ENCODE measurements around the gene CARF.
"Not testable (repeated sequence)": the region's sequence is repeated elsewhere in the genome, so short reads cannot be mapped to it uniquely, and the experiment has no call there.

Gene CARF, protein sequence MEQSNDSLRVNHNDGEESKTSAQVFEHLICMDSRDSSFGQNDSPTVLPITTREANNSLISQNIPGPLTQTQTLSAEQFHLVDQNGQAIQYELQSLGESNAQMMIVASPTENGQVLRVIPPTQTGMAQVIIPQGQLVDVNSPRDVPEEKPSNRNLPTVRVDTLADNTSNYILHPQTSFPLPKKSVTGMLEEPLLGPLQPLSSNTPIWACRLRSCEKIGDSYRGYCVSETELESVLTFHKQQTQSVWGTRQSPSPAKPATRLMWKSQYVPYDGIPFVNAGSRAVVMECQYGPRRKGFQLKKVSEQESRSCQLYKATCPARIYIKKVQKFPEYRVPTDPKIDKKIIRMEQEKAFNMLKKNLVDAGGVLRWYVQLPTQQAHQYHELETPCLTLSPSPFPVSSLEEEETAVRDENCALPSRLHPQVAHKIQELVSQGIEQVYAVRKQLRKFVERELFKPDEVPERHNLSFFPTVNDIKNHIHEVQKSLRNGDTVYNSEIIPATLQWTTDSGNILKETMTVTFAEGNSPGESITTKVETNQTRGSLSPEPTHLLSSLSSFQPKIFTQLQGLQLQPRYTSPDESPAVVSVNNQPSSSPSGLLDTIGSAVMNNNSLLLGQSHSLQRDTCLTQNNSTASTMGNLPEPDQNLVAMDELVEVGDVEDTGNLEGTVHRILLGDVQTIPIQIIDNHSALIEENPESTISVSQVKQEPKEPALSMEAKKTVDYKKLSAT

DNA sequence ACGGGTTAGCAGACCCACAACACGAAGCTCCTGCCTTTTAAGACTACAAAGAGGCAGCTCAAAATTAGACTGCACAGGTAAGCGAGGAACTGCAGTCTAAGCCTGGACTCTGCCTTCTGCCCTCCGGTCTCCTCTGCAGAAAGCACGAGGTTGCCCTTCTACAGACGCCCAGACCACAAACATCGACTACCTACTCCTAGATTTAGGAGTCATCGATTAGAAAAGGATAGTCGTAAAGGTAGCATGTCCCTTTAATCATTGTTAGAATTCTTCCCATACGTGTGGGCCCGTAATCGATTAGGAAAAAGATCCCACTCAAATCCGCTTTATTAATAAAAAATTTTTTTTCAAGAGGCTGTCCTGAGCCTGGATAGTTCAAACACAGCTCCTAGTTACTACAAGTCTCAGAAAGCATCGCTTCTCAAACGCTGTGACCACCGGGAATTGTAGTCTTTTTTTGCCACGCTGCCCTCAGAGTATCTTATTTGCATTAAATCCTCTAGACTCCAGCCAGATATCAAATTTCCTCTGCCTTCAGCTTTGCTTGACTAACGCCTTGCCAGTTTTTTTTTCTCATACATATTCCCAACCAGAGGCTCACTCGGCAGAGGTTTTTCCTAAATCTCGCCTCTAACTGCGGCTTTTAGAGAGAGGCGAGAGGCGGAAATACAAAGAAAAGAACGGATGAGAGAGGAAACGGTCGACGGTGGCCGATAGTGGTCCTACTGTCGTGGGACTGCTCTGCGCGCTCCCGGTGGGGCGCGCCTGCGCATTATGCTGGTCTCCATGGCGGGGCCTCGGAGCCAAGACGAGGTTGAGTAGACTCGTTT is at the start of gene CARF, which contains the start of gene WDR12:
TSS of gene CARF (plus strand) at position 764 of the 830 bp plus-strand sequence. CDS start 29,628 bp downstream, outside the sequence.
TSS of gene WDR12 (minus strand) at position 162 of the 830 bp plus-strand sequence. CDS start 197 bp downstream, outside the sequence.
- no peaks in the 10 kb centered on the region for H3K27me3 ChIP-seq (ENCODE audit: control insufficient read depth in 1 of 2, insufficient read depth in 2 of 2, low read length in 2 of 2)
- H3K4me3 ChIP-seq (ENCODE audit: low read length in 2 of 2), result peak within 1 kb of the TSS; percentile 99 to 100
- H3K4me1 ChIP-seq (ENCODE audit: control insufficient read depth, insufficient read depth, low read length), result peaks cover 6% of the 10 kb centered on the region
- H3K9me3 ChIP-seq (ENCODE audit: control insufficient read depth in 2 of 2, low read length in 2 of 2), result no peaks in the 10 kb centered on the region
- H3K27ac ChIP-seq (ENCODE audit: low read length), result peak within 1 kb of the TSS; percentile 78
- H3K9ac ChIP-seq (ENCODE audit: low read length in 2 of 2), result peak within 1 kb of the TSS; percentile 91
- H3K36me3 ChIP-seq (ENCODE audit: control insufficient read depth in 2 of 2, insufficient read depth in 2 of 2, low read length in 2 of 2), result no peaks in the 10 kb centered on the region

DNA sequence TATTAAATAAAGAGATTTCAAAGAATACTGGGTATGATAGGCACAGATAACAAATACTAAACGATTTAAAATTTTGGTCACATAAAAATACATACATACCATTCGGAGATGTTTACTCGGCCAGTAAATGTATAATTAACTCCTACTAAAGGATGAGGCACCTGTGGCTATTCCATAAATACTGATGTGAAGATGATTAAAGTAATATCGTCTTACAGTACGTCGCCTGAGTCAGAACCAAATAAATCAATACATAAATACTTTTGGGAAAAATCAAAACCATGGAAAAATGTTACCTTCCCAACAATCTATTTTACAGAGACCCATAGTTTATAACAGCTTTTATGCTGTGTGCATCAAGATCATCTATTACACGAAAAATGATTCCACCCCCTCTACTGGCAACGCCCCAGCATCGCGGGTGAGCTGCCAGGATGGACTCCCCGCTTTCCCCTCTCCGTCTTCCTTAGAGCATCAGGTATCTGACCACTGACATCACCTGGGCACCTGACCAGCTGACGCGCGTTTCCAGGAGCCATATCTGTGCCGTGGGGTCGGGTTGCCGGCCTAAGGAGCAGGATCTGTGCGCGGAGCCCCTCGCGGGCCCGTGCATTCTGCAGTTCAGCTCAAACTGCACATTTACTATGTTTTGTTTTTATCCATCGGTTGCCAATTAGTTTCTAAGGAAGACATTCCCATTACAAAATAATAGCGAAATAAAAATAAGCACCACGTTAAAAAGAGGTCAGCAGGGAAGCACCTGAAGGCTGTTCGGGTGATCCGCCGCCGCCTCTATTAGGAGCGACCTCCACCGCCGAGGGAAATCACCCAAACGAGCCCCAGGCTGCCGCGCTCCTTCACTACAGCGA is 41.4 kb upstream of the CARF start:
- H3K4me3 ChIP-seq (ENCODE audit: low read length in 2 of 2), result peak overlapping the region; percentile 83 to 88
- H3K27ac ChIP-seq (ENCODE audit: low read length), result peak overlapping the region; percentile 69
- peak overlapping the region; percentile 72 to 76 for H3K9ac ChIP-seq (ENCODE audit: low read length in 2 of 2)
- H3K4me1 ChIP-seq (ENCODE audit: control insufficient read depth, insufficient read depth, low read length), result no peaks in the 10 kb centered on the region
- no peaks in the 10 kb centered on the region for H3K27me3 ChIP-seq (ENCODE audit: control insufficient read depth in 1 of 2, insufficient read depth in 2 of 2, low read length in 2 of 2)
- no peaks in the 10 kb centered on the region for H3K36me3 ChIP-seq (ENCODE audit: control insufficient read depth in 2 of 2, insufficient read depth in 2 of 2, low read length in 2 of 2)
- H3K9me3 ChIP-seq (ENCODE audit: control insufficient read depth in 2 of 2, low read length in 2 of 2), result no peaks in the 10 kb centered on the region

DNA sequence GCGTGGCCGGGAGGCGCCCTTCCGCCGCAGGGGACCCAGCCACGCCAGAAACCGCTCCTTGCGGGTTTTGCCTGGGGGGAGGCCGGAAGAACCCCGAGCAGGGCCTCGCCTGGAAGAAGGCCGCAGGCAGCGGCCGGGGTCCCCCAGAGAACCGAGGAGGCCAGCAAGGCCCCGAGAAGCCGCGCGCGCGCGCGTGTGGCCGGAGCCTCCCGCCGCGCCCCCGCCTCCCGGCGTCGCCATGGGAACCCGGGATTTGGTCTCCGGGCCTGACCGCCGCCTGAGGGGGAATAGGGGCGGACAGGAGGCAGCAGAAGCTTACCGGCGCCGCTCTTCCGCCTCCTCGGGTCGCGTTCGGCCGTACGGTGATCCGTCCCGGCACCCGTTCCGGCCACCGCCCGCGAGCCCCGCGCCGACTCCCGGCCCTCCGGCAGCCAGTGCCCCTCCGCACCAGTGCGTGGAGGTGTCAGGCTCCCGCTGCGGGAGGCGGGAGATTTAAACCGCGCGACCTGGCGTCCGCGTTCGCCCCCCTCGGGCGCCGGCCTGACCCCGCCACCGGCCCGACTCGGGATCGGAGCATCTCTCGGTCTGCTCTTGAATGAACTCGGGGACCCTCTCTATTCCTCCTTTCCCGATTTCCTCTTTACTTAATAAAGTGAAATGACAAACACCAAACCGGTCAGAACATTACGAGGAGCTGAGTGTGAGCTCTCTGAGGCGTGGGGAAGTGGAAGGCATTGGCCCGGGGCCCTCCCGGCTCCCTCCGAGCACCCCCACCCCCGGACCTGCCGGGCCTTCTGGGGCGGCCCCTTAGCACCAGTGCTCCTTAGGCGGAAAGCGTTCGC is 40.6 kb upstream of the CARF start, which contains the start of gene ICA1L:
TSS of gene ICA1L (minus strand) at position 467 of the 842 bp plus-strand sequence. CDS start 42,757 bp downstream, outside the sequence.
- H3K4me3 ChIP-seq (ENCODE audit: low read length in 2 of 2), result peak within 1 kb of the TSS; percentile 83 to 88
- peak within 1 kb of the TSS; percentile 69 for H3K27ac ChIP-seq (ENCODE audit: low read length)
- no peaks in the 10 kb centered on the region for H3K4me1 ChIP-seq (ENCODE audit: control insufficient read depth, insufficient read depth, low read length)
- peak within 1 kb of the TSS; percentile 72 to 76 for H3K9ac ChIP-seq (ENCODE audit: low read length in 2 of 2)
- H3K27me3 ChIP-seq (ENCODE audit: control insufficient read depth in 1 of 2, insufficient read depth in 2 of 2, low read length in 2 of 2), result no peaks in the 10 kb centered on the region
- H3K36me3 ChIP-seq (ENCODE audit: control insufficient read depth in 2 of 2, insufficient read depth in 2 of 2, low read length in 2 of 2), result no peaks in the 10 kb centered on the region
- no peaks in the 10 kb centered on the region for H3K9me3 ChIP-seq (ENCODE audit: control insufficient read depth in 2 of 2, low read length in 2 of 2)

DNA sequence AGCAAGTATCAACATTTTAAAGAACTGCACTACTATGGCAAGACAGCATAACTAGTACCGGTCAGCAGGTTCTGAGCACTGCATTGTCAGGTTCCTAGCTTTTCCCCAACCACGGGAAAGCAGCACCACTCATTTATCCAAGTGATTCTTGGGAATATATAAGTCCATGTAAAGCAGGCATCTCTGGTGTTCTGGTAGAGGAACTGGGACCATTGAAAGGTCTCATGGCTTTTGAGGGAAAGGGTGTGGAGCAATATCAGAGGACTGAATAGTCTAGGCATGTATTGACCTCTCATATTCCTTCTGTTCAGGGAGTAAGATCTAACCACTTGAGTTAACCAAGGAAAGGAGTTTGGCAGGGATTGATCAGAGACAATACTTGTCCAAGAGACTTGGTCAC is 34.4 kb upstream of the CARF start:
- H3K4me3 ChIP-seq (ENCODE audit: low read length in 2 of 2), result no peak overlapping the region
- peaks cover 0 to 3% of the 10 kb centered on the region in 2 donors for H3K36me3 ChIP-seq (ENCODE audit: control insufficient read depth in 2 of 2, insufficient read depth in 2 of 2, low read length in 2 of 2)
- no peak overlapping the region for H3K27ac ChIP-seq (ENCODE audit: low read length)

DNA sequence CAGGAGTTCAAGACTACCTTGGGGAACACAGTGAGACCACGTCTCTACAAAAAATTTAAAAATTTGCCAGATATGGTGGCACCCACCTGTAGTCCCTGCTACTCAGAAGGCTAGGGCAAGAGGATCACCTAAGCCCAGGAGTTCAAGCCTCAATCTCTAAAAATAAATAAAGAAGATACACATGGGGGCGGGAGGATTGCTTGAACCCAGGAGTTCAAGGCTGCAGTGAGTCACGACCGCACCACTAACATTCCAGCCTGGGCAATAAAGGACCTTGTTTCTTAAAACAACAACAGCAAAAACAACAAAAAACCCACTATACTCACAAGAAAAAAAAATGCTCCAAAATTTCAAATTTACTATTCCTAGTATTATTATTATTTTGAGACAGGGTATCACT is 30.5 kb upstream of the CARF start:
- no peaks in the 10 kb centered on the region for H3K4me1 ChIP-seq (ENCODE audit: control insufficient read depth, insufficient read depth, low read length)
- H3K36me3 ChIP-seq (ENCODE audit: control insufficient read depth in 2 of 2, insufficient read depth in 2 of 2, low read length in 2 of 2), result peaks cover 4 to 11% of the 10 kb centered on the region in 2 donors
- no peak overlapping the region for H3K9ac ChIP-seq (ENCODE audit: low read length in 2 of 2)
- no peaks in the 10 kb centered on the region for H3K27me3 ChIP-seq (ENCODE audit: control insufficient read depth in 1 of 2, insufficient read depth in 2 of 2, low read length in 2 of 2)
- no peak overlapping the region for H3K4me3 ChIP-seq (ENCODE audit: low read length in 2 of 2)
- no peaks in the 10 kb centered on the region for H3K9me3 ChIP-seq (ENCODE audit: control insufficient read depth in 2 of 2, low read length in 2 of 2)
- no peak overlapping the region for H3K27ac ChIP-seq (ENCODE audit: low read length)

More for the DNA sequence above, 34.4 kb upstream of the CARF start:
- Histone ChIP-seq H3K9me3 (ENCODE audit: control insufficient read depth in 2 of 2, low read length in 2 of 2) (no peaks in the 10 kb centered on the region), H3K9ac (ENCODE audit: low read length in 2 of 2) (no peak overlapping the region), H3K27me3 (ENCODE audit: control insufficient read depth in 1 of 2, insufficient read depth in 2 of 2, low read length in 2 of 2) (no peaks in the 10 kb centered on the region), H3K4me1 (ENCODE audit: control insufficient read depth, insufficient read depth, low read length) (no peaks in the 10 kb centered on the region)

DNA sequence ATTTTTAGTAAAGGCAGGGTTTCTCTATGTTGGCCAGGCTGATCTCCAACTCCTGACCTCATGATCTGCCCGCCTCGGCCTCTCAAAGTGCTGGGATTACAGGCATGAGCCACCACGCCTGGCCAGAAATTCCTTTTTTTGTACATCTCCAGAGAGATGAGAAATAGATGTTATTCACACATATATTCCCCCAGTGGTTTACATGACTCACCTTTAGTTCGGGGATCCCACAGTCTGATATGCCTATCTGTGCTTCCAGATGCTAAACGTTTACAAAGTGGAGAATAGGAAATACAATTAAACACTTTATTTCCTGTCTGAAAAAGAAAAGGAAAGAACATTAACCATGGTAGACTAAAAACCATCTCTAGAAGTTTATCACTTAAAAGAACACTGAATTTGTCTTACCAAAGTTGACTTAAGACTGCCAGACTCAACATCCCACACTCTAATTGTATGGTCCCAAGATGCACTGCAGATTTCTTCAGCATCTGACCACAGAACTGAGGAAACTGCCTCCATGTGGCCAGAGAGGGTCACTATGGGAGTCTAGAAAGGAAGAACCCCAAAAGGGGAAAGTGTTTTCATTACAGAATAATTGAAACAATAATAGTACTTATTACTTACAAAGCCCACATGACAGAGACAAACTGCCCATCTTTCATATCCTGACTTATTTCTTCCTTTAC is 27.9 kb upstream of the CARF start:
- Histone ChIP-seq H3K27me3 (ENCODE audit: control insufficient read depth in 1 of 2, insufficient read depth in 2 of 2, low read length in 2 of 2) (no peaks in the 10 kb centered on the region), H3K4me1 (ENCODE audit: control insufficient read depth, insufficient read depth, low read length) (no peaks in the 10 kb centered on the region), H3K9me3 (ENCODE audit: control insufficient read depth in 2 of 2, low read length in 2 of 2) (no peaks in the 10 kb centered on the region), H3K4me3 (ENCODE audit: low read length in 2 of 2) (no peak overlapping the region), H3K36me3 (ENCODE audit: control insufficient read depth in 2 of 2, insufficient read depth in 2 of 2, low read length in 2 of 2) (peaks cover 4 to 11% of the 10 kb centered on the region in 2 donors), H3K9ac (ENCODE audit: low read length in 2 of 2) (no peak overlapping the region), H3K27ac (ENCODE audit: low read length) (no peak overlapping the region)

DNA sequence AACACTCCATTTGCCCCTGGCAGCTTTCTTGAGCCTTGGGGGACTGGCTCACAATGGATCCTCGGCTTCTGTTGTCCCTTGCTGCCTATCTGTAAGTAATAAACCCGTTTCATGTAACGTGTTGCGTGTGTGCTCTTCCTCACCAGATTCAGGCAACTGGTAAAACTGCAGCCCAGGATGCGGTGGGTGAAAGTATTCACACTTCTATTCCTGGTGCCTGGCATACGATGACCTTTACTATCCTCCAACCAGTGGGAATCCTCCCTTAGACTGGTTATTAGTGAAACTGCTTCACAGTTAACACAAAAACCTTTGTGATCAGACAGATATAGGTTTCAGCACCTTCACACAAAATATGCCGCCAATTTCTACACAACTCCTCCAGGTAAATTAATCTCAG is 26.9 kb upstream of the CARF start:
- H3K4me1 ChIP-seq (ENCODE audit: control insufficient read depth, insufficient read depth, low read length), result no peaks in the 10 kb centered on the region
- H3K9ac ChIP-seq (ENCODE audit: low read length in 2 of 2), result no peak overlapping the region
- H3K27me3 ChIP-seq (ENCODE audit: control insufficient read depth in 1 of 2, insufficient read depth in 2 of 2, low read length in 2 of 2), result no peaks in the 10 kb centered on the region
- no peak overlapping the region for H3K4me3 ChIP-seq (ENCODE audit: low read length in 2 of 2)
- peaks cover 4 to 10% of the 10 kb centered on the region in 2 donors for H3K36me3 ChIP-seq (ENCODE audit: control insufficient read depth in 2 of 2, insufficient read depth in 2 of 2, low read length in 2 of 2)
- H3K9me3 ChIP-seq (ENCODE audit: control insufficient read depth in 2 of 2, low read length in 2 of 2), result no peaks in the 10 kb centered on the region
- no peak overlapping the region for H3K27ac ChIP-seq (ENCODE audit: low read length)

DNA sequence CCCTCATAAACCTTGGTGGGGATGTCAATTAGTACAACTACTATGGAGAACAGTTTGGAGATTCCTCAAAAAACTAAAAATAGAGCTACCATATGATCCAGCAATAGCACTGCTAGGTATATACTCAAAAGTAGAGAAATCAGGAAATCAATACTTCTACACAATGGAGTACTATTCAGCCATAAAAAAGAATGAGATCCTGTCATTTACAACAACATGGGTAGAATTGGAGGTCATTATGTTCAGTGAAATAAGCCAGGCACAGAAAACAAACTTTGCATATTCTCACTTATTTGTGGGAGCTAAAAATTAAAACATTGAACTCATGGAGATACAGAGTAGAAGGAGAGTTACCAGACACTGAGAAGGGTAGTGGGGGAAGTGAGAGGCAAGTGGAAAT is 6.6 kb upstream of the CARF start:
- not testable (repeated sequence) for H3K9me3 ChIP-seq (ENCODE audit: control insufficient read depth in 2 of 2, low read length in 2 of 2); H3K36me3 ChIP-seq (ENCODE audit: control insufficient read depth in 2 of 2, insufficient read depth in 2 of 2, low read length in 2 of 2); H3K27me3 ChIP-seq (ENCODE audit: control insufficient read depth in 1 of 2, insufficient read depth in 2 of 2, low read length in 2 of 2); H3K4me3 ChIP-seq (ENCODE audit: low read length in 2 of 2); H3K9ac ChIP-seq (ENCODE audit: low read length in 2 of 2); H3K4me1 ChIP-seq (ENCODE audit: control insufficient read depth, insufficient read depth, low read length); H3K27ac ChIP-seq (ENCODE audit: low read length)

DNA sequence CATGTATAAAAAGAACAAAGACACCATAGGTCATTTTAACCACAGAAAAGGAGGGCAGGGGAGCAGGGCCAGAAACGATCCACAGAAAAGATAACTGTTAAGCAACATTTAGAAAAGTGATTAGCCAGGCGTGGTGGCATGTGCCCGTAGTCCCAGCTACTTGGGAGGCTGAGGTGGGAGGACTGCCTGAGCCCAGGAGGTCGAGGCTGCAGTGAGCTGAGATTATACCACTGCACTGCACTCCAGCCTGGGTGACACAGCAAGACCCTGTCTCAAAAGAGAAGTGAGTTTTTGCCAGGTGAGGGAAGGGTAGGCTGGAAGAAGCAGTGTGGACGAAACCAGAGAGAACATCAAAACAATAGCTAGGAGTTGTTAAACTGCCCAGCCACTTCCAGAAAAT is 3.9 kb upstream of the CARF start:
- Histone ChIP-seq H3K4me1 (ENCODE audit: control insufficient read depth, insufficient read depth, low read length) (peaks cover 6% of the 10 kb centered on the region), H3K4me3 (ENCODE audit: low read length in 2 of 2) (no peak overlapping the region), H3K36me3 (ENCODE audit: control insufficient read depth in 2 of 2, insufficient read depth in 2 of 2, low read length in 2 of 2) (no peaks in the 10 kb centered on the region), H3K27ac (ENCODE audit: low read length) (no peak overlapping the region), H3K9me3 (ENCODE audit: control insufficient read depth in 2 of 2, low read length in 2 of 2) (no peaks in the 10 kb centered on the region), H3K9ac (ENCODE audit: low read length in 2 of 2) (no peak overlapping the region), H3K27me3 (ENCODE audit: control insufficient read depth in 1 of 2, insufficient read depth in 2 of 2, low read length in 2 of 2) (no peaks in the 10 kb centered on the region)

Data from stomach smooth muscle (tissue), 2 donors.